Mucosa of rectum (tissue), 2 donors: ENCODE data around the gene RNF182.
"Not testable (repeated sequence)": the region's sequence is repeated elsewhere in the genome, so short reads cannot be mapped to it uniquely, and the experiment has no call there.

Experiments used
- H3K27ac ChIP-seq, 2 donors: one replicate each; pipeline ENCODE4 v1.7.0; 2013; ENCODE audit warnings: inconsistent platforms in 2 of 2, low read depth in 2 of 2, low read length in 2 of 2
- H3K27me3 ChIP-seq, 2 donors: one replicate each; pipeline ENCODE4 v1.7.0; 2013; ENCODE audit warnings: low read length in 2 of 2; ENCODE audit not compliant: control insufficient read depth in 2 of 2, insufficient read depth in 2 of 2
- H3K36me3 ChIP-seq, 2 donors: one replicate each; pipeline ENCODE4 v1.7.0; 2013; ENCODE audit warnings: low read length in 2 of 2; ENCODE audit not compliant: control insufficient read depth in 2 of 2, insufficient read depth in 2 of 2
- H3K4me1 ChIP-seq, 2 donors: one replicate each; pipeline ENCODE4 v1.7.0; 2013; ENCODE audit warnings: low read length in 2 of 2, mild to moderate bottlenecking in 1 of 2; ENCODE audit not compliant: control insufficient read depth in 2 of 2, insufficient read depth in 2 of 2
- H3K4me3 ChIP-seq, 2 donors: one replicate each; pipeline ENCODE4 v1.7.0; 2013; ENCODE audit warnings: low read length in 2 of 2
- H3K9ac ChIP-seq, 2 donors: one replicate each; pipeline ENCODE4 v1.7.0; 2013; ENCODE audit warnings: low read length in 2 of 2, low read depth in 1 of 2, mild to moderate bottlenecking in 1 of 2
- H3K9me3 ChIP-seq, 2 donors: one replicate each; pipeline ENCODE4 v1.7.0; 2013; ENCODE audit warnings: low read length in 2 of 2; ENCODE audit not compliant: control insufficient read depth in 2 of 2
- donor health status: healthy.
- donor health status: Normal muscosa, but diverticular disease.

Gene RNF182, protein sequence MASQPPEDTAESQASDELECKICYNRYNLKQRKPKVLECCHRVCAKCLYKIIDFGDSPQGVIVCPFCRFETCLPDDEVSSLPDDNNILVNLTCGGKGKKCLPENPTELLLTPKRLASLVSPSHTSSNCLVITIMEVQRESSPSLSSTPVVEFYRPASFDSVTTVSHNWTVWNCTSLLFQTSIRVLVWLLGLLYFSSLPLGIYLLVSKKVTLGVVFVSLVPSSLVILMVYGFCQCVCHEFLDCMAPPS

DNA sequence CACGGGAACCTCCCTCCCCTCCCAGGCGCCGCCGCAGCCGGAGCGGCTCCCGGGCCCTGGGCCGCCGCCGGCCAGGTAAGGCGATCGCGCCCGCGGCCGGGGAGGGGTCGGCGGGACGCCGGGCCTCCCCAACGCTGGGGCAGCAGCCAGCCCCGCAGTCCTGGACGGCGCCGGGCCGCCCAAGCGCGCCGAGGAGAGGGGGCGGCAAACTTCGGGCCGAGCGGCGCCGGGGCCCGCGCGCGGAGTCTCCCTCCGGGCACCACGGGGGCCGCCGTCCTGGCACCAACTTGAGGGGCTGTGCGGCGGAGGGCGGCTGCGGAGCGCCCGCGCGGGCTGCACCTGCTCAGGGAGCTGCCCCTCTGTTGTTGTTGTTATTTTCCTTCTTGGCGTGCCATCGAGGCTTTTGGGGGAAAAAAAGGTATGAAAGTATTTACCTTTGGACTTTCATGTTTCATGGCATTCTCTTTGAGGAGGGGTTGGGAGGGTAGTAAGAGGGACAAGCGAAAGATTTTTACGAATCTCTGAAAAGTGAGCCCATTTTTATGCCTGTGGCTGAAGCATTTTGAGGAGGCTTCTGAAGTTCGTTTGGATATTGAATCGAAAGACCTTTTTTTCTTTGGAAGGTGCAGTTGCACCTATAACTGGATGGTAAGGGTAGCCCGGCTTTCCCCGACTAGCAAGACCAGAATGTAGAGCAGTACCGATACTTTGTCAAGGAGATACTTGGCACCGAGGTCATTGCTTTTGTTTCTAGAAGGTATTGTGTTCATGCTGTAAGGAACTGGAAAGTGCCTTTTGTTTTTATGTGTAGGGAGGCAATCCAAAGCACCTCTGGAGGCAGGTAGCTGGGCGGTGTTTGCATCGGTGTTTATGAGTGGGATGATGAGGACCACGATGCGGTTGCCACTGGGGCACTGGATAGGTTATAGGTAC lies at the start of gene RNF182:
RNF182 (plus strand) TSS at position 4 of the 933 bp plus-strand sequence. CDS start 52,168 bp downstream, outside the sequence.
- Histone ChIP-seq H3K4me1 (peaks cover 3 to 10% of the 10 kb centered on the region in 2 donors), H3K27me3 (peaks cover 46 to 72% of the 10 kb centered on the region in 2 donors), H3K27ac (no peak within 1 kb of the TSS), H3K4me3 (peak within 1 kb of the TSS; percentile 32 to 48), H3K36me3 (no peaks in the 10 kb centered on the region), H3K9ac (no peak within 1 kb of the TSS), H3K9me3 (peaks cover 0 to 6% of the 10 kb centered on the region in 2 donors)

DNA sequence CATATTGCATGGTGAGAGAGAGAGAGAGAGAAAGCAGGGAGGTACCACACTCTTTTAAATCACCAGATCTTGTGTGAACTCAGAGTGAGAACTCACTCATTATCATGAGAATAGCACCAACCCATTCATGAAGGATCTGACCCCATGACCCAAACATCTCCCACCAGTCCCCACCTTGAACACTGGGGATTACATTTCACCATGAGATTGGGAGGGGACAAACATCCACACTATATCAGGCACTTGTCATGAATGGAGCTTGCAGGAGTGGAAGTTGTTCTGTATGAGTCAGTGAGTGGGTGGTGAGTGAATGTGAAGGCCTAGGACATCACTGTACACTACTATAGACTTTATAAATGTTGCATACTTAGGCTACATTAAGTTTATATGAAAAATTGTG lies 47.7 kb upstream of the RNF182 start:
- H3K36me3 ChIP-seq = no peaks in the 10 kb centered on the region
- H3K4me1 ChIP-seq = peaks cover 6 to 13% of the 10 kb centered on the region in 2 donors
- H3K9me3 ChIP-seq = peaks cover 0 to 2% of the 10 kb centered on the region in 2 donors
- no peak overlapping the region for H3K9ac ChIP-seq
- H3K27me3 ChIP-seq = no peaks in the 10 kb centered on the region
- no peak overlapping the region for H3K4me3 ChIP-seq
- no peak overlapping the region for H3K27ac ChIP-seq

DNA sequence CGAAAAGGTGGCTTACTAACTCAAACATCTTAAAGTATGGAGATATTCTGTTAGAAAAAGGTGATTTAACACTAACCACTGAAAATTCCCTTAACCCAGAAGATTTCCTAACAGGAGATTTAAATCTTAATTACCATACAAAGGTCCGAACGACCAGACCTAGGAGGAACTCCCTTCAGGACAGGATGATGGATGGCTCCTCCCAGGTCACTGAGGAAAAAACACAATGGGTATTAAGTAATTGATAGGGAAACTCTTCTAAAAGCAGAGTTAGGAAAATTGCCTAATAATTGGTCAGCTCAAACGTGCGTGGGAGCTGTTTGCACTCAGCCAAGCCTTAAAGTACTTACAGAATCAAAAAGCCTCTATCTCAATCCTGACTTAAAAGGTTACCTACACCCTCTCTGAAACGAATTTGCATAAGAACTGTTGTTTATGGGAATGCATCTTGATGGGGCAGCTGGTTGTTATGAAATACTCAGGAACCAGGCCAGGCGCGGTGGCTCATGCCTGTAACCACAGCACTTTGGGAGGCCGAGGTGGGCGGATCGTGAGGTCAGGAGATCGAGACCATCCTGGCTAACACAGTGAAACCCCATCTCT lies 44.6 kb upstream of the RNF182 start:
- not testable (repeated sequence) for H3K36me3 ChIP-seq, H3K9me3 ChIP-seq, H3K9ac ChIP-seq, H3K4me3 ChIP-seq, H3K27me3 ChIP-seq, H3K4me1 ChIP-seq, H3K27ac ChIP-seq

DNA sequence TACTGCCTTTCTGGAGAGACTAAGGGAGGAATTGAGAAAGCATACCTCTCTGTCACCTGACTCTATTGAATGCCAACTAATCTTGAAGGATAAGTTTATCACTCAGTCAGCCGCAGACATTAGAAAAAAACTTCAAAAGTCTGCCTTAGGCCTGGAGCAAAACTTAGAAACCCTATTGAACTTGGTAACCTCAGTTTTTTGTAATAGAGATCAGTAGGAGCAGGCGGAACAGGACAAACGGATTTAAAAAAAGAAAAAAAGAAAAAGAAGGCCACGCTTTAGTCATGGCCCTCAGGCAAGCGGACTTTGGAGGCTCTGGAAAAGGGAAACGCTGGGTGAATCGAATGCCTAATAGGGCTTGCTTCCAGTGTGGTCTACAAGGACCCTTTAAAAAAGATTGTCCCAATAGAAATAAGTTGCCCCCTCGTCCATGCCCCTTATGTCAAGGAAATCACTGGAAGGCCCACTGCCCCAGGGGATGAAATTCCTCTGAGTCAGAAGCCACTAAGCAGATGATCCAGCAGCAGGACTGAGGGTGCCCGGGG lies 43.1 kb upstream of the RNF182 start:
- Histone ChIP-seq H3K4me1 (no peaks in the 10 kb centered on the region), H3K27ac (no peak overlapping the region), H3K36me3 (no peaks in the 10 kb centered on the region), H3K27me3 (no peaks in the 10 kb centered on the region), H3K9me3 (peaks cover 0 to 2% of the 10 kb centered on the region in 2 donors), H3K4me3 (no peak overlapping the region), H3K9ac (no peak overlapping the region)

DNA sequence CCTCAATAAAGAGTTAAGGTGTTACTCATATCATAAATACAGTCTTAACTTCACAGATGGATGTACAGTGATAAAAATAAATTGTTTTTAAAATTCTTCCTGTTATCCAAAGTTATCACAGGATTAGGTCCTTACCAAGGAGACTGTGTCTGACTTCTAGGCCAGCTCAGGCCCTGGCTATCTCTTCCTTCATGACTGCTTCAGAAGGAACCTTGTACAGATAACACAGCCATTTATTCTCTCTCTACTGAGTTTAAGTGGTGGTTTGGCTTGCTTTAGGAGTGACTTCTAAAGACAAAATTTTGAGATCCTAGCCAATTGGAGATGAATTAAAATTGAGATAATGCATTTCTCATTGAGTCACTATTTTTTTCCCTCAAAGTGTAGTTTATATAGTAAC lies 40.8 kb upstream of the RNF182 start:
- Histone ChIP-seq H3K9ac (no peak overlapping the region), H3K27ac (no peak overlapping the region), H3K36me3 (no peaks in the 10 kb centered on the region), H3K4me1 (no peaks in the 10 kb centered on the region), H3K9me3 (no peaks in the 10 kb centered on the region), H3K4me3 (no peak overlapping the region), H3K27me3 (no peaks in the 10 kb centered on the region)

DNA sequence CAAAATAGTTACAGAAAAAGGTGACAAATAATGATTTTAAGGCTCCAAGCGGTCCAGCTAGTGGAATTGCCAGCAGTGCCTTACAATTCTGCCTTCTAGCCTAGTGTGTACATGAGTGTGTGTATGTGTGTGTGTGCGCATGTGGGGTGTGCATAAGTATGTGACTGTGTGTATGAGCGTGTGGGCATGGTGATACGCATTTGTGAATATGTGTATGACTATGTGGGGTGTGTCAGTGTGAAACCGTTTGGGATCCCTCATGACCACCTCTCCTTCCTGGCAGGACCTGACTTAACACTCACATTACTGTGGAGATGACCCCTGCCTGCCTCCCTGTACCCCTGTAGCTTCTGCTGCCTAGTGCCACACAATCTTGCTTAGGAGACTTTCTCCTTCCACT lies 40.4 kb upstream of the RNF182 start:
- no peaks in the 10 kb centered on the region for H3K9me3 ChIP-seq
- no peaks in the 10 kb centered on the region for H3K36me3 ChIP-seq
- no peak overlapping the region for H3K27ac ChIP-seq
- H3K4me3 ChIP-seq = no peak overlapping the region
- H3K4me1 ChIP-seq = no peaks in the 10 kb centered on the region
- H3K27me3 ChIP-seq = no peaks in the 10 kb centered on the region
- no peak overlapping the region for H3K9ac ChIP-seq

DNA sequence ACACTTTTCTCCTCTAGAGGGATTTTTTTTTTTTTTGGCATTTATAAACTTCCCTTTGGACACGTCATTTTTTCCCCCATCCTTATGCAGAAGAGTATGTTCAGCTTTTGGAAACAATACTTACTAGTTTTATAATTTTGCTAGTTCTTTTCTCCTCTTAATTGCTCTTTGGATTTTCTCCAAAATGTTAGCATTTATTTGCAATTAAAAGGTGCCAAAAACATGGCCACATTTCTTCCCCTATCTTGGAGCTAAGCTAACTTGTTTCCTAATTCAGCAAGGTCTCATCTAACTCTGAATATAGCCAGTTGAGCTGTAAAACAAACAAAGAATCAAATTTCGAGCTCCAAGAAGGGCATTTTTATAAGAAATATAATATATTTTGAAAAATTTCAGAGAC lies 39.2 kb upstream of the RNF182 start:
- no peaks in the 10 kb centered on the region for H3K27me3 ChIP-seq
- H3K4me1 ChIP-seq = no peaks in the 10 kb centered on the region
- H3K27ac ChIP-seq = no peak overlapping the region
- H3K4me3 ChIP-seq = no peak overlapping the region
- no peaks in the 10 kb centered on the region for H3K36me3 ChIP-seq
- no peak overlapping the region for H3K9ac ChIP-seq
- H3K9me3 ChIP-seq = no peaks in the 10 kb centered on the region

DNA sequence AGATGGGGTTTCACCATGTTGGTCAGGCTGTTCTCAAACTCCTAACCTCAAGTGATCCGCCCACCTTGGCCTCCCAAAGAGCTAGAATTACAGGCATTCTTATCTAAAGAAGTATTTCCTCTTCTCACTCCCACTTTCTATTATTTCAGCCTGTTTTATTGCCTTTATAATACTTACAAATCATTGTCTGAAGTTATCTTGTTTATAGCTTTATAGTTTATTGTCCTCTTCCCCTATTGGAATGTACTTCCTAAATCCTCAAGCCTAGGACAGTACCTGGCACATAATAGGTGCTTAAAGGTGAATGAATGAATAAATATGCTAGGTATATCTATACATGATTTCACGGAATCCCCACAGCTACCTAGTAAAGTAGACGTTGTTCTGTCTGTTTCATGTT lies 37.8 kb upstream of the RNF182 start:
- Histone ChIP-seq H3K9me3 (no peaks in the 10 kb centered on the region), H3K27ac (no peak overlapping the region), H3K4me3 (no peak overlapping the region)

DNA sequence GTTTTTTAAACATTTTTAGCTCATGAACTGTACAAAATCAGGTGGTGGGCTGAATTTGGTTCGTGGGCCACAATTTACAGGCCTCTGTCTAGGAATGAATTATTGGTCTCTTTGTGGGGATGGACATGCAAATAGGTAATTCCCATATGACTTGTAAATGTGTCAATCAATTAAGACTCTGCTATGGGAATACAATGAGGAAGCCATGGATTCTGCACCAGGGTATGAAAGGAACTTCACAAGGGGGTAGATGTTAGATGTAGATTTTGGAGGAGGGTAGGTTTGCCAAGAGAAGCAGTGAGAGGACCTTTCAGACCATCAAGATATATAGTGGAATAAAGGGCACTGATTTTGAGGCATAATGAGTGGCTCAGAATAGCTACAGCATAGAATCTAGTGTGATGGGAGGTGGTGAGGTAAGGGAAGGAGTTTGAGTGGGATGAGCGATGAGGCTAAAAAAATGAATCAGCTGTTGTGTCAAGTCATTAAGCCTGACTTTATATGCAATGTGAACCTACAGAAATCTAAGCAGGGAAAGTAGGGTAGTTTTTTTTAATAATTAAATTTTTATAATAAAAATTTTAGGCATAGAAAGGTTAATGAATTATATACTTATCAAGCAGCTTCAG lies 32.6 kb upstream of the RNF182 start:
- Histone ChIP-seq H3K36me3 (no peaks in the 10 kb centered on the region), H3K27ac (no peak overlapping the region)

More for the DNA sequence above, 37.8 kb upstream of the RNF182 start:
- H3K27me3 ChIP-seq = no peaks in the 10 kb centered on the region
- H3K36me3 ChIP-seq = no peaks in the 10 kb centered on the region
- H3K4me1 ChIP-seq = no peaks in the 10 kb centered on the region
- H3K9ac ChIP-seq = no peak overlapping the region

More for the DNA sequence above, 32.6 kb upstream of the RNF182 start:
- no peaks in the 10 kb centered on the region for H3K27me3 ChIP-seq
- H3K4me3 ChIP-seq = no peak overlapping the region
- H3K4me1 ChIP-seq = no peaks in the 10 kb centered on the region
- no peaks in the 10 kb centered on the region for H3K9me3 ChIP-seq
- H3K9ac ChIP-seq = no peak overlapping the region
